ENCODE results near the gene CA4.
"Not testable (repeated sequence)": the region's sequence is repeated elsewhere in the genome, so short reads cannot be mapped to it uniquely, and the experiment has no call there.

Gene CA4

DNA sequence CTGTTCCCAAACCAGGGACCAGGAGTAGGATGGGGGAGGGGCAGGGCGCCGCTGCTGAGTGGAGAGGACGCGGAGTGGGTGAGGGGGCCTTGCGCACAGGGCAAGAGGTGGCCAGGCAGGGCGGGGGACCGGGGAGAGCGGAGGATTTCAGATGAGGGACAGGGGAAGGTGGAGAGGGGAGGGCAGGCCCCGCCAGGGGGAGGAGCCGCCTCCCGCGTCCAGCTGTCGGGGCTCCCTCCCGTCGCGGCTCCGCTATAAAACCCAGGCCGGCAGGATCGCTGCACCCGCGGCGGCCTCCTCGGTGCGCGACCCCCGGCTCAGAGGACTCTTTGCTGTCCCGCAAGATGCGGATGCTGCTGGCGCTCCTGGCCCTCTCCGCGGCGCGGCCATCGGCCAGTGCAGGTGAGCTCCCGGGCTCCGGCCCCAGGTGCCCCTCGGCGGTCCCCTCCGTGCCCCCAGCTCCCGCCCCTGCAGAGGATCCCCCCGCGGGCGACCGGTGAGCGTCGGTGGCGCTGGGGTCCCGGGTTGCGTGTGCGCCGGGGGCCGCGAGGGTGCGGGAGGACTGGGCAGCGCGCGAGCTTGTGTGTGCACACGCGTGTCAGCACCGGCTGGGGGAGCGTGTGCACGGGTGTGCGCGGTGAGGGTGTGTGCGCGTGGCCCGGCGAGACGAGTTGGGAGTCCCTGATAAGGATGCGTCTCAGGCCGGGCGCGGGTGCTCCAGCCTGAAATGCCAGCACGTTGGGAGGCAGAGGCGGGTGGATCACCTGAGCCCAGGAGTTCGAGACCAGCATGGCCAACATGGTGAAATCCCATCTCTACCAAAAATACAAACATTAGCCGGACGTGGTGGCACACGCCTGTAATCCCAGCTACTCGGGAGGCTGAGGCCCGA is at the start of gene CA4:
Gene CA4, plus strand, starts transcription at position 283 of the 892 bp plus-strand sequence. Its CDS starts 62 bp downstream, at position 345.
- no peaks in the 10 kb centered on the region for H3F3A ChIP-seq (ENCODE audit: insufficient read depth)
- no peaks in the 10 kb centered on the region for H3K27me3 ChIP-seq (ENCODE audit: low read length)
- no peaks in the 10 kb centered on the region for H3K9me2 ChIP-seq (replicated peaks; ENCODE audit: insufficient read depth, low read length)
- H3K4me3 ChIP-seq (ENCODE audit: insufficient read depth, low read length, poor library complexity, severe bottlenecking): no peak within 1 kb of the TSS
- no peaks in the 10 kb centered on the region for H3K9me3 ChIP-seq (ENCODE audit: insufficient read depth, low read length)
- no peak within 1 kb of the TSS for H3K9ac ChIP-seq (ENCODE audit: low read length)
- H3K4me2 ChIP-seq (ENCODE audit: low read depth, low read length, poor library complexity, severe bottlenecking): no peak within 1 kb of the TSS
- H3K79me2 ChIP-seq (ENCODE audit: insufficient read depth, low read length): no peaks in the 10 kb centered on the region
- TF ChIP-seq, protein P1, sequence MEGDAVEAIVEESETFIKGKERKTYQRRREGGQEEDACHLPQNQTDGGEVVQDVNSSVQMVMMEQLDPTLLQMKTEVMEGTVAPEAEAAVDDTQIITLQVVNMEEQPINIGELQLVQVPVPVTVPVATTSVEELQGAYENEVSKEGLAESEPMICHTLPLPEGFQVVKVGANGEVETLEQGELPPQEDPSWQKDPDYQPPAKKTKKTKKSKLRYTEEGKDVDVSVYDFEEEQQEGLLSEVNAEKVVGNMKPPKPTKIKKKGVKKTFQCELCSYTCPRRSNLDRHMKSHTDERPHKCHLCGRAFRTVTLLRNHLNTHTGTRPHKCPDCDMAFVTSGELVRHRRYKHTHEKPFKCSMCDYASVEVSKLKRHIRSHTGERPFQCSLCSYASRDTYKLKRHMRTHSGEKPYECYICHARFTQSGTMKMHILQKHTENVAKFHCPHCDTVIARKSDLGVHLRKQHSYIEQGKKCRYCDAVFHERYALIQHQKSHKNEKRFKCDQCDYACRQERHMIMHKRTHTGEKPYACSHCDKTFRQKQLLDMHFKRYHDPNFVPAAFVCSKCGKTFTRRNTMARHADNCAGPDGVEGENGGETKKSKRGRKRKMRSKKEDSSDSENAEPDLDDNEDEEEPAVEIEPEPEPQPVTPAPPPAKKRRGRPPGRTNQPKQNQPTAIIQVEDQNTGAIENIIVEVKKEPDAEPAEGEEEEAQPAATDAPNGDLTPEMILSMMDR (IDR thresholded peaks at IDR 0.05; ENCODE audit: insufficient read depth, low read length, poor library complexity, severe bottlenecking): no peak
- no peak for TF ChIP-seq EZH2phosphoT487 (conservative IDR thresholded peaks at IDR 0.05; ENCODE audit: low read length)
- no peaks in the 10 kb centered on the region for H3K36me3 ChIP-seq (ENCODE audit: low read length)
- H3K27ac ChIP-seq (ENCODE audit: low read depth, low read length): no peak within 1 kb of the TSS
- H4K20me1 ChIP-seq (ENCODE audit: low read depth, low read length): no peaks in the 10 kb centered on the region
- no peak within 1 kb of the TSS for H2AFZ ChIP-seq (ENCODE audit: low read depth, low read length, severe bottlenecking)

DNA sequence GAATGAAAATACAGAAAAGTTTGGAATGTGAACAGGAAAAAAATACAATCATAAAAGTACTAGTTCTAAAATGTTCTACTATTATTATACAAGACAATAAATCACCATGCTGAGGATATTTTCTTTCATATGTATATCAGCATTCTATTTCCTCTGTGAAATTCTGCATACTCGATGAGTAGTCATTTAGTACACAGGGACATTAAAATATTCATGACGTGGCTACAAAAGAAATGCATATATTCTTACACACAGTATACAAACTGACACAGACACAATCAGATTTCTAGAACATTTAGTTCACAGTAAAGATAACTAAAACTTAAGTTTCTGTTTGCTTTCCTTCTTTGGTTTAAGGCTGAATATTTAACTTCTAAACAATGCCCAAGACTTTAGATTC is 49.2 kb upstream of the CA4 start:
- not testable (repeated sequence) for H3K4me2 ChIP-seq (ENCODE audit: low read depth, low read length, poor library complexity, severe bottlenecking); H3K27me3 ChIP-seq (ENCODE audit: low read length); H3K9ac ChIP-seq (ENCODE audit: low read length); H4K20me1 ChIP-seq (ENCODE audit: low read depth, low read length); H3F3A ChIP-seq (ENCODE audit: insufficient read depth); H3K79me2 ChIP-seq (ENCODE audit: insufficient read depth, low read length); H2AFZ ChIP-seq (ENCODE audit: low read depth, low read length, severe bottlenecking); H3K27ac ChIP-seq (ENCODE audit: low read depth, low read length); H3K9me2 ChIP-seq (replicated peaks; ENCODE audit: insufficient read depth, low read length); H3K9me3 ChIP-seq (ENCODE audit: insufficient read depth, low read length); H3K36me3 ChIP-seq (ENCODE audit: low read length); H3K4me3 ChIP-seq (ENCODE audit: insufficient read depth, low read length, poor library complexity, severe bottlenecking)

DNA sequence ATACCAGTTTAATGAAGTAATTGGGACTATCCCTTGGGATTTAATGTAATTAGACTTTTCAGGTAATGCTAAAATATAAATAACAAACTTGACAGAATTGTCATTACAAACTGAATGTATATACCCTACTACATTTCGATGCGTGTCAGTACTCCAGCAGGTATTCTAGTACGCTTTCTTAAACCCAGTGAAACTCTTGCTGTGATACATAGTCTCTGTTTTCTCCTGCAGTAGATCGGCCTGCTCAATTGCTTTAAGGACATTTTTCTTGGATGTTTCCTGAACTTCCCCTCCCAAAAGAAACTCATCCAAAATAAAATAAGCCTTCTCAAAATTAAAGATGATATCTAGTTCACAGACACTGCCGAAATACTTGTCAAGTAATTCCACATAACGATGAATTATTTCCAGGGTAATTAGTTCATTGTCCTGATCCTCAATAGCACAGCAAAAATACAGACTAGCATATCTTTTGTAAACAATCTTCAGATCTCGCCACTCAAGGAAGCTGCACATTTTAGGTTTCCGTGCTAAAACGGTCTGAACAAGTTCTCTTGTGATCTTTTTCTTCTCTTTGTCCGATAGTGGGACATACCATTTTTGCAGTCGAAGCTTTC is 47.6 kb upstream of the CA4 start:
- H3K9ac ChIP-seq (ENCODE audit: low read length); H4K20me1 ChIP-seq (ENCODE audit: low read depth, low read length); H3K27ac ChIP-seq (ENCODE audit: low read depth, low read length); H3K79me2 ChIP-seq (ENCODE audit: insufficient read depth, low read length); H3K9me2 ChIP-seq (replicated peaks; ENCODE audit: insufficient read depth, low read length); H3F3A ChIP-seq (ENCODE audit: insufficient read depth); H3K4me3 ChIP-seq (ENCODE audit: insufficient read depth, low read length, poor library complexity, severe bottlenecking); H3K36me3 ChIP-seq (ENCODE audit: low read length); H3K27me3 ChIP-seq (ENCODE audit: low read length); H3K9me3 ChIP-seq (ENCODE audit: insufficient read depth, low read length): not testable (repeated sequence)
- Histone ChIP-seq H2AFZ (ENCODE audit: low read depth, low read length, severe bottlenecking) (peak overlapping the region; percentile 34), H3K4me2 (ENCODE audit: low read depth, low read length, poor library complexity, severe bottlenecking) (peak overlapping the region; percentile 24)

DNA sequence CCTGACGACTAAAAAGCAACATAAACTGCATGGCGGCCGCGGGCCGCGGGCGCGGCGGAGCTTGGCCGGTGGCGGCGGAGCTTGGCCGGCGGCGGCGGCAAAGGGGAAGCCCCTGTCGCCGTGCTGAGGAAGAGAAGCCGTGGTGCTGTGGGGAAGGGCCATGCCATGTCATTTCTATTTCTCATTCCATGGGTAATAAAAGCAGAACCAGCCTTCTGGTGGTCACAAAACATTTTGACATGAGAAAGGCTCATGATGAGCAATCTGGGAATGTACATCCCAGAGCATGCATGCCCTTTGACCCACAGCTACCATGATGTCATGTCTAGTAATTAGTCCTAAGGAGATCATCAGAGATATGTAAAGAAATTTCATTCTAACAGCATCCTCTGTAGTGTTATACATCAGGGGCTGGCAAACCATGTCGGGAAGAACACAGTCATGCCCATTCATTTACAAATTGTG is 47.1 kb upstream of the CA4 start:
- no peak overlapping the region for H3K27ac ChIP-seq (ENCODE audit: low read depth, low read length)

More for the DNA sequence above, 47.1 kb upstream of the CA4 start:
- peak overlapping the region; percentile 24 for H3K4me2 ChIP-seq (ENCODE audit: low read depth, low read length, poor library complexity, severe bottlenecking)
- H3K4me3 ChIP-seq (ENCODE audit: insufficient read depth, low read length, poor library complexity, severe bottlenecking): no peak overlapping the region
- no peaks in the 10 kb centered on the region for H3K27me3 ChIP-seq (ENCODE audit: low read length)
- TF ChIP-seq EZH2phosphoT487 (conservative IDR thresholded peaks at IDR 0.05; ENCODE audit: low read length): no peak
- TF ChIP-seq, protein P1 (IDR thresholded peaks at IDR 0.05; ENCODE audit: insufficient read depth, low read length, poor library complexity, severe bottlenecking): no peak
- no peaks in the 10 kb centered on the region for H3F3A ChIP-seq (ENCODE audit: insufficient read depth)
- no peak overlapping the region for H3K9ac ChIP-seq (ENCODE audit: low read length)
- no peaks in the 10 kb centered on the region for H3K36me3 ChIP-seq (ENCODE audit: low read length)
- H4K20me1 ChIP-seq (ENCODE audit: low read depth, low read length): no peaks in the 10 kb centered on the region
- no peak overlapping the region for H2AFZ ChIP-seq (ENCODE audit: low read depth, low read length, severe bottlenecking)
- H3K79me2 ChIP-seq (ENCODE audit: insufficient read depth, low read length): no peaks in the 10 kb centered on the region
- H3K9me2 ChIP-seq (replicated peaks; ENCODE audit: insufficient read depth, low read length): no peaks in the 10 kb centered on the region
- H3K9me3 ChIP-seq (ENCODE audit: insufficient read depth, low read length): no peaks in the 10 kb centered on the region

All from SU-DHL-6 (cell line).